ENCODE measurements around the gene PRR16.

DNA sequence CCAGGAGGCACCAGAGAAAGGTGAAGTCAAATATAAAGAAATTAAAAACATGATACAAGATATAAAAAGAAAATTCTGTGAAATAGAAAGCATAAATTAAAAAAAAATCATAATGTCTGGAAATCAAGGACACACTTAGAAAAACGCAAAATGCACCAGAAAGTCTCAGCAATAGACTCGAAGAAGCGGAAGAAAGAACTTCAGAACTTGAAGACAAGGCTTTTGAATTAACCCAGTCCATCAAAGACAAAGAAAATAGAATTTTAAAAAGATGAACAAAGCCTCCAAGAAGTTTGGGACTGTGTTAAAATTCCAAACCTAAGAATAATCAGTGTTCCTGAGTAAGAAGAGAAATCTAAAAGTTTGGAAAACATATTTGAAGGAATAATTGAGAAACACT, 168.3 kb downstream of the PRR16 start:
- no peak for TF ChIP-seq CTCF (IDR thresholded peaks at IDR 0.05)
- no peak for TF ChIP-seq POLR2A (IDR thresholded peaks at IDR 0.05)
